ENCODE data around the gene NFYB.

NFYB gene

DNA sequence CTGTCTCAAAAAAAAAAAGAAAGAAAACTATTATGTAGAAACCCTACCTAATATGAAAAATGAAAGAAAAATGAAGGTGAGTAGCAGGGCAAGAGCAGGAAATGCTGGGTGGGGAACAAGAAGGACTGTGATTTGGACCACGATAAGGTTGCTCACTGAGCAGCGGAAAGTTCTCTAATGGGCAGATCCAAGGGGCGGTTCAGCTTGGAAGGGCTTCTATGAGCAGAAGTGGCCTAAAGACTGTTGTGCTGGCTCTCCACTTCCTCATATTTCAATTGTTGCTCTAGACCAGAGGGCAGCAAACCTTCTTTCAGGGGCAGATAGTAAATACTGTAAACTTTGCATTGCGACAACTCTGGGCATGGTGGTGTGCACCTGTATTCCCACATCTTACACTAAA lies 16.3 kb upstream of the NFYB start:
- DNase-seq (ENCODE audit: extremely low read depth, insufficient read length): no peak
- H3K36me3 ChIP-seq (ENCODE audit: control insufficient read depth, insufficient read depth, low read length): no peaks in the 10 kb centered on the region
- H3K4me3 ChIP-seq (replicated peaks; ENCODE audit: low read depth, low read length): no peak overlapping the region
- no peaks in the 10 kb centered on the region for H3K27me3 ChIP-seq (replicated peaks; ENCODE audit: control insufficient read depth, insufficient read depth, low read length)
- TF ChIP-seq, protein P1, sequence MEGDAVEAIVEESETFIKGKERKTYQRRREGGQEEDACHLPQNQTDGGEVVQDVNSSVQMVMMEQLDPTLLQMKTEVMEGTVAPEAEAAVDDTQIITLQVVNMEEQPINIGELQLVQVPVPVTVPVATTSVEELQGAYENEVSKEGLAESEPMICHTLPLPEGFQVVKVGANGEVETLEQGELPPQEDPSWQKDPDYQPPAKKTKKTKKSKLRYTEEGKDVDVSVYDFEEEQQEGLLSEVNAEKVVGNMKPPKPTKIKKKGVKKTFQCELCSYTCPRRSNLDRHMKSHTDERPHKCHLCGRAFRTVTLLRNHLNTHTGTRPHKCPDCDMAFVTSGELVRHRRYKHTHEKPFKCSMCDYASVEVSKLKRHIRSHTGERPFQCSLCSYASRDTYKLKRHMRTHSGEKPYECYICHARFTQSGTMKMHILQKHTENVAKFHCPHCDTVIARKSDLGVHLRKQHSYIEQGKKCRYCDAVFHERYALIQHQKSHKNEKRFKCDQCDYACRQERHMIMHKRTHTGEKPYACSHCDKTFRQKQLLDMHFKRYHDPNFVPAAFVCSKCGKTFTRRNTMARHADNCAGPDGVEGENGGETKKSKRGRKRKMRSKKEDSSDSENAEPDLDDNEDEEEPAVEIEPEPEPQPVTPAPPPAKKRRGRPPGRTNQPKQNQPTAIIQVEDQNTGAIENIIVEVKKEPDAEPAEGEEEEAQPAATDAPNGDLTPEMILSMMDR (IDR thresholded peaks at IDR 0.05; ENCODE audit: insufficient read depth, low read length, poor library complexity, severe bottlenecking): no peak

DNA sequence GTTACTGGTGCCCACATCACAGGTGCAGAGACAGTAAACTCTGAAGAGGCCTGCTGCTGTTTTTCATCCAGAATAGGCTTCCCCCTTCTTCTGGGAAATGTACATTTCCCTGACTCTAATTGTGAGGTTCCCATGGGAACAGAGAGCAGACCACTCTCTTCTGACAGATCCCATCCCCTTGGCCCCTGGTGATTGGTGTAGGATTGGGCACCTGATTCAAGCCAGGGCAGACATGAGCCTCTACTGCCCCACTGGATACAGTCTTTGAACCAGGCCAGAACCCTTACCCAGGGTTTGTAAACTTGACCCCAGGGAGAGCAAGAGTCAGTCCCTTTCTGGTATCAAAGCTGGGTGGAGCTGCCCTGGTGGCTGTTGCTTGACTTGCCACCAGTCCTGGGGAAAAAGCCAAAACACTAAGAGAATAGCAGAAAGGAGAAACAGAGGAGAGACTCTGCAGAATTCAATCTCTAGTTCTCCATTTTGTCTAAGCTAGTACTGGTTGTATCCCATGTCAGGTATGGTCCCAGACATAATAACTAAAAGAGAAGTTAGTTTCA lies 14.8 kb upstream of the NFYB start:
- Histone ChIP-seq H3K36me3 (ENCODE audit: control insufficient read depth, insufficient read depth, low read length) (no peaks in the 10 kb centered on the region), H3K4me3 (replicated peaks; ENCODE audit: low read depth, low read length) (no peak overlapping the region), H3K27me3 (replicated peaks; ENCODE audit: control insufficient read depth, insufficient read depth, low read length) (no peaks in the 10 kb centered on the region)
- DNase-seq (ENCODE audit: extremely low read depth, insufficient read length): no peak
- TF ChIP-seq, protein P1 (IDR thresholded peaks at IDR 0.05; ENCODE audit: insufficient read depth, low read length, poor library complexity, severe bottlenecking): no peak

DNA sequence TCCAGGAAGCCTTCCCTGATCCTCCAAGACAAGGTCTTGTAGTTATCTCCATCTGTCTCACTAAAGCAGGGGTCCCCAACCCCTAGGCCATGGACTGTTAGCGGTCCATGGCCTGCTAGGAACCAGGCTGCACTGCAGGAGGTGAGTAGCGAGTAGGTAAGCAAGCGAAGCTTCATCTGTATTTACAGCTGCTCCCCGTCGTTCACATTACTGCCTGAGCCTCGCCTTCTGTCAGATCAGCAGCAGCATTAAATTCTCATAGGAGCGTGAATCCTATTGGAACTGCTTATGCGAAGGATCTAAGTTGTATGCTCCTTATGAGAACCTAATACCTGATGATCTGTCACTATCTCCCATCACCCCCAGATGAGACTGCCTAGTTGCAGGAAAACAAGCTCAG lies 12.4 kb upstream of the NFYB start:
- H3K4me3 ChIP-seq (replicated peaks; ENCODE audit: low read depth, low read length): no peak overlapping the region
- DNase-seq (ENCODE audit: extremely low read depth, insufficient read length): no peak
- H3K27me3 ChIP-seq (replicated peaks; ENCODE audit: control insufficient read depth, insufficient read depth, low read length): no peaks in the 10 kb centered on the region
- TF ChIP-seq, protein P1 (IDR thresholded peaks at IDR 0.05; ENCODE audit: insufficient read depth, low read length, poor library complexity, severe bottlenecking): no peak
- H3K36me3 ChIP-seq (ENCODE audit: control insufficient read depth, insufficient read depth, low read length): no peaks in the 10 kb centered on the region

DNA sequence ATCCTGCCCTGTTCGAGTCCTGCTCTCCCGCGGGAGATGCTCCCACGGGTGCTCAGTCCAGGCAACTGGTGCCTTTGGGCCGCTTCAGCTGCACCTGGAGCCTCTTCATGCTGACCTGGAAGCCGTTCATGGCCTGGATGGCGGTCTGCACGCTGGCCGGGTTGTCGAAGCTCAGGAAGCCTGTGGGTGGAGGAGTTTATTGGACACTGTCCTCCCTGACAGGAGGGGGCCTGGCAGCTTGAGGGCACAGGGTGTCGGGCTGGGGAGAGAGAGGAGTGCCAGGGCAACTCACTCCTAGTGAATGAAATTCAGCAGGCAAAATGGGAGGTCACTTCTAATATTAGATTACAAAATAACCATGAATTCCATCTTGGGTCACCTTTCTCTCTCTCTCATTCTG lies 9.3 kb upstream of the NFYB start:
- Histone ChIP-seq H3K27me3 (replicated peaks; ENCODE audit: control insufficient read depth, insufficient read depth, low read length) (no peaks in the 10 kb centered on the region), H3K36me3 (ENCODE audit: control insufficient read depth, insufficient read depth, low read length) (no peaks in the 10 kb centered on the region), H3K4me3 (replicated peaks; ENCODE audit: low read depth, low read length) (no peak overlapping the region)
- TF ChIP-seq, protein P1 (IDR thresholded peaks at IDR 0.05; ENCODE audit: insufficient read depth, low read length, poor library complexity, severe bottlenecking): no peak
- no peak for DNase-seq (ENCODE audit: extremely low read depth, insufficient read length)

DNA sequence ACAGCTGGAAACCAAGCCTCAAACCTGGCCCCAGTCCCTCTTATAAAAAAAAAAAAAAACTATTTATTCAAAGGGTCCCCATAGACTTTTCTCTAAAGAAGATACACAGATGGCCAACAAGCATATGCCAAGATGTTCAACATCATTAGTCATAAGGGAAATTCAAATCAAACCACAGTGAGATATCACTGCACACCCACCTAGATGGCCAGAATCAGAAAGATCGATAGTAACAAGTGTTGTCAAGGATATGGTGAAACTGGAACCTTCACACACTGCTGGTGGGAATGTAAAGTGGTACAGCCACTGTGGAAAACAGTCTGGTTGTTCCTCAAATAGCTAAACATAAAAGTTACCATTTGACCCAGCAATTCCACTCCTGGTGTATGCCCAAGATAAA lies 5.9 kb upstream of the NFYB start:
- DNase-seq (ENCODE audit: extremely low read depth, insufficient read length): no peak
- no peak overlapping the region for H3K4me3 ChIP-seq (replicated peaks; ENCODE audit: low read depth, low read length)
- H3K27me3 ChIP-seq (replicated peaks; ENCODE audit: control insufficient read depth, insufficient read depth, low read length): no peaks in the 10 kb centered on the region; the same call in 1 of the 2 replicates
- H3K36me3 ChIP-seq (ENCODE audit: control insufficient read depth, insufficient read depth, low read length): no peaks in the 10 kb centered on the region
- TF ChIP-seq, protein P1 (IDR thresholded peaks at IDR 0.05; ENCODE audit: insufficient read depth, low read length, poor library complexity, severe bottlenecking): no peak

DNA sequence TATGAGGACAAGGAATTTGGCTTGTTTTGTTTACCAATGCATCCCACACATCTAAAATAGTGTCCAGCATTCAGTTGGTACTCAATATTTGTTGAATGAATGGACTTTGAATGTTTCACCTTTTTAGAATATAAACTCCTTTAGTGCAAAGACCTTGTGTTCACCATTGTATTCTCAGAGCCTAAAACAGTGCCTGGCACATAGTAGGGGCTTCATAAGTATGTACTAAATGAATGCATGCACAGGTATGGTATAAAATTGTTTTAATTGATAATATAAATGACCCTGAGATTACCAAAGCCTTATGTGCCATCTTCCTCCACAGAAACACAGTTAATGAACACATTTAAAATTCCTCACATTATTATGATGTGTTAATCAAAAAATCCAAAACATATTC lies 5.0 kb upstream of the NFYB start:
- DNase-seq (ENCODE audit: extremely low read depth, insufficient read length): no peak
- H3K27me3 ChIP-seq (replicated peaks; ENCODE audit: control insufficient read depth, insufficient read depth, low read length): no peaks in the 10 kb centered on the region; the same call in 1 of the 2 replicates
- TF ChIP-seq, protein P1 (IDR thresholded peaks at IDR 0.05; ENCODE audit: insufficient read depth, low read length, poor library complexity, severe bottlenecking): no peak
- H3K36me3 ChIP-seq (ENCODE audit: control insufficient read depth, insufficient read depth, low read length): no peaks in the 10 kb centered on the region
- H3K4me3 ChIP-seq (replicated peaks; ENCODE audit: low read depth, low read length): no peak overlapping the region

Data from GM06990 (cell line).